DMS79 treated with DMSO at 0.1 percent for 48 hours (cell line): ENCODE measurements around the gene EIF4H.
"Not testable (repeated sequence)": the region's sequence is repeated elsewhere in the genome, so short reads cannot be mapped to it uniquely, and the experiment has no call there.

ENCODE experiments used
- DNase-seq: peaks from one replicate; lab custom pipeline; 2025; lab: John Stamatoyannopoulos, UW

EIF4H gene

DNA sequence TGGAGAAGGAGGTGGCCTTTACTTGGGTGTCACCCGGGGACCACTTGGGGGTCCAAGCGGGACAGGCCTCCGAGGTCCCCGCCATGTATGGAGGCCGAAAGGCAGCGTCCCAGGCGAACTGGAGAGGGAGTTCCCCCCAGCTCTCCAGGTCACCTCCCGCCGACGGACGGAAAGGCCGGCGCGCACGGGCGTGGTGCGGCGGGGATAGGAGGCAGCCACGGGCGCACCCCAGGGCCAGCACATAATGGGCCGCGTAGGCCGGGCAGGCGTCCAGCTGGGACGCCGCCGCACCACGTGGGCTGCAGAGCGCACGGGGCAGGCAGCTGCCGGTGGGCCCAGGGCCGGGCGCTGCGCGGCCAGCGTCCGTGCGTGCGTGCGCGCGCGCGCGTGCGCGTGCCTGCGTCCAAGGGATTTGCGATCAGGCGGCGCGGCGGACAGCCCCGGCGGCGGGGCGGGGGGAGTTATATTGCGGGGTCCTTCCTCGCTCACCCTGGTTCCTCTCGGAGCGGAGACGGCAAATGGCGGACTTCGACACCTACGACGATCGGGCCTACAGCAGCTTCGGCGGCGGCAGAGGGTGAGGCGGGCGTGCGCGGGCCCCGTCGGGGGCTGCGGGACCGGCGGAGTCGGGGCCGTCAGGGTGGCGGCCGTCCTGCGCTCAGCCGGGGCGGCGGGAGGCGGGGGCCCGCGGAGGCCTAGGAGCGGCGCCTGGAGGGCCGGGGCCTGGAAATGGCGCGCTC, at the start of gene EIF4H:
Gene EIF4H (plus strand): TSS at position 491 of the 740 bp plus-strand sequence. CDS start 28 bp downstream, at position 519.
- DNase-seq = peak; percentile 86

DNA sequence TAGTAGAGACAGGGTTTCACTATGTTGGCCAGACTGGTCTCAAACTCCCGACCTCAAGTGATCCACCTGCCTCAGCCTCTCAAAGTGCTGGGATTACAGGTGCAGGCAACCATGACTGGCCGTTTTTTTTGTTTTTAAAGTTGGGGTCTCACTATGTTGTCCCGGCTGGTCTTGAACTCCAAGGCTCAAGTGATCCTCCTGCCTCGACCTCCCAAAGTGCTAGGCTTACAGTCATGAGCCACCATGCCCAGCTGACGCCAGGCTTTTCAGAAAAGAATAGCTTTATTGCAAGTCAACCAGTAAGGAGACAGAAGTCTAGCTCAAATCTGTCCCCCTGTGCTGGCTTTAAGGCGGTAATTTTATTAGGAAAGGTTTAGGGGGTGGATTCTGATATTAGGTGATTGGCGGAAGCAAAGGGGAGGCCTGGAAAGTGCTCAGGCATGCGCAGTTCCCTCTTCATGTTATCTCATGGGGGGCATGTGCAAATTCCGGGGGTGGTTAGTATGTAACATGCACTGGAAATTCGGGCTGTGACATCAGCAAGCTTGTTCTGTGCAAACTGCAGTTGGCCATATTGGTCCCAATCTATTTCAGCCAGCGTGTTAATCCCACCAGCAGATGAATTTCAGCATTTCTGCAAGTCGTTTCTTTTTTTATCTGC, 47.8 kb upstream of the EIF4H start:
- DNase-seq = no peak

DNA sequence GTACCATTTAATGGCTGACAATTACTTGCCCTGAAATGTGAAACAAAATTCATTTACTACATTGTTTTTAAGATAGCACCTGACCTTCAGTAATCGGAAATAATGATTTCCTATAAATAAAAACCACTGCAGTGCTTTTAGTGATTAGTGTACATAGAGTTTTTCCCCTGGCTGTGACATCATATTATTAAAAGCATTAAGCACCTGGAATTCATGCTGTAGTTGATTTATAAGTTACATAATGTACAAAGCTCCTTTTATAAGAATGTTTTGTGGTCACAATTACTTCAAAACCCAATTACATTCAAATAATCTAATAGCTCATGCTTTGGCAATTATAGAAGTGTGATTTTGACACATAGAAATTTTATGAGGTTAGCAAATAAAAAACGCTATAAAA, 44.3 kb upstream of the EIF4H start:
- DNase-seq = no peak

DNA sequence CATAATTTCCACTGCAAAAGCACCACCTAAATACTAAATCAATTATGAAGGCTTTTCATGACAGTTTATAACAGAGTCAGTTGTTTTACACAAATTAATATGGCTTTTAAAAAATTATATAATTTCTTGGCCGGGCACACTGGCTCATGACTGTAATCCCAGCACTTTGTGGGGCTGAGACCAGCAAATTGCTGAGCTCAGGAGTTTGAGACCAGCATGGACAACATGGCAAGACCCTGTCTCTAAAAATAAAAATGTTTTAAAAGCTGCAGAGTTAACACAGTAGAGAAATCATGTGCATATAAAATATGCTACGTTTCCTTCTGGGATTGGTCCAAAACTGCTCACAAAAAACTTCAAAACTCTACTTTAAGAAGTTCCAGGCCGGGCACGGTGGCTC, 43.6 kb upstream of the EIF4H start:
- no peak for DNase-seq

- DNase-seq = no peak
Measured at GRCh38 chr7:74134117-74134620, 40.0 kb upstream of the EIF4H start.

DNA sequence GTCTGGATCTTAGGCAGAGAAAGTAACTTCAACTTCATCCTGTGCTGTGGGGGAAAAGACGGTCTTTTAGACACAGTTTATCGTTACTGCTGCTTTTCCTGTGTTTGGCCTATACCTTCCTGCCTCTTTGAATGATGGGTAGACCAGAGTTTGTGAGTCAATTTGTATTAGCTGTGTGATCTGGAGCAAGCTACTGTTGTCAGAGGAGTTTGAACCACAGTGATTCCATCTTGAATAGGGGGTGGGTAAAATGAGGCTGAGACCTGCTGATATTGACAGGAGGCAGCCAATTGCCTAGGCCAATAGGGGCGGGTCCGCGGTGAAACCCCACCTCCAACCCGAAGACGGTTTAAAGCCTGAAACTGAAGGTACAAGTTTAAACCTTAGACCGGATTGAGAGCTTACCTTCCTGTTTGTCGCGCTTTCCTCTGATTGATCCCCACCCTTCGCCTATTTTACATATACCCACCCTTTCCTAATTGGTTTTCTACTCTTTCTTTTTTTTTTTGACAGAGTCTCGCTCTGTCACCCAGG, 35.8 kb upstream of the EIF4H start:
- DNase-seq = no peak

GRCh38 chr7:74138945-74139843, 35.0 kb upstream of the EIF4H start:
- no peak for DNase-seq

DNA sequence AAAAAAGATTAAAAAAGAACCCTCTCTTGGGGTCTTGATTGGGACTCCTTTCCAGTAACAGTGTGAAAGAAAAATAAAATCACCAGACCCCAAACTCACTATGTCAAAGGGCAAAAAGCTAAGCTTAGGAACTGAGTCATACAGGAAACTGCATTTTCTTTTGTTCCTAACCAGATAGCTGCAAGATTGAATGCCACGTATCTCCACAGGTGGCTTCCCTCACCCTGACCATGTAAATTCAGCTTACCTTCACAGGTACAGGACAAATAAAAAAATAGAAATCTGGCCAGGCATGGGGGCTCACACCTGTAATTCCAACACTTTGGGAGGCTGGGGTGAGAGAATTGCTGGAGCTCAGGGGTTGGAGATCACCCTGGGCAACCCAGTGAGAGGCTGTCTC, 32.5 kb upstream of the EIF4H start:
- DNase-seq = no peak

DNA sequence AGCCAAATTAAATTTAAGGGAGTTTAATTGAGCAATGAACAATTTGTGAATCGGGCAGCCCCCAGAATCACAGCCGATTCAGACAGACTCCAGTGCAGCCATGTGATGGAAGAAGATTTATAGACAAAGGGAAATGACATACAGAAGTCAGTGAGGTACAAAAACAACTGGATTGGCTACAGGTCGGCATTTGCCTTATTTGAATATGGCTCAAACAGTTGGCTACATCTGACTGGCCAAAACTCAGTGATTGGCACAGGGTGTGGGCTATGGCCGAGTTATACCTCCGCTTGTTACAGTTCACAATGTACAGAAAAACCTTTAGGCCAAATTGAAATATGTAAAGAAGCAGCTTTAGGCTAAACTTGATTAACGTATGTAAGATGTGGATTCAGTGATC, 30.8 kb upstream of the EIF4H start:
- no peak for DNase-seq

DNA sequence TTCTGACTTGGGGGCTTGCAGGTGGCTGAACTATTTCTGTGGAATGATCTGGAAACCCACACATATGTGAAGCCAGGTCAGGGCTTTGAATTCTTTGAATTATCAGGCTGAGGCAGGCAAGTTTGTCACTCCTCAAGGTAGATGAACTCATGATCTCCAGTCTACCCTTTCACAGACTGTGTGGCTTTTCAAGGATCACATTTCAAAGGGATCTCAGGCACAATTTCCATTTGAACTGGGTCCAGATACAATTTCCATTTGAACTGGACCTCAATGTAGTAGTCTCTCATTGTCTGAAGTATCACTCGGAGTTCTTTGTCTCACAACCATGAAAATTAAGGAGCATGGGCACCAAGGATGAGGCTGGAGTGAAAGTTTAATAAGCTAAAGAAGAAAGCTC, 25.7 kb upstream of the EIF4H start:
- no peak for DNase-seq

- DNase-seq = no peak
Measured at GRCh38 chr7:74149071-74149470, 25.1 kb upstream of the EIF4H start.

- no peak for DNase-seq
Measured at GRCh38 chr7:74149603-74150002, 24.6 kb upstream of the EIF4H start.

GRCh38 chr7:74153736-74154135, 20.4 kb upstream of the EIF4H start:
- DNase-seq = no peak

DNA sequence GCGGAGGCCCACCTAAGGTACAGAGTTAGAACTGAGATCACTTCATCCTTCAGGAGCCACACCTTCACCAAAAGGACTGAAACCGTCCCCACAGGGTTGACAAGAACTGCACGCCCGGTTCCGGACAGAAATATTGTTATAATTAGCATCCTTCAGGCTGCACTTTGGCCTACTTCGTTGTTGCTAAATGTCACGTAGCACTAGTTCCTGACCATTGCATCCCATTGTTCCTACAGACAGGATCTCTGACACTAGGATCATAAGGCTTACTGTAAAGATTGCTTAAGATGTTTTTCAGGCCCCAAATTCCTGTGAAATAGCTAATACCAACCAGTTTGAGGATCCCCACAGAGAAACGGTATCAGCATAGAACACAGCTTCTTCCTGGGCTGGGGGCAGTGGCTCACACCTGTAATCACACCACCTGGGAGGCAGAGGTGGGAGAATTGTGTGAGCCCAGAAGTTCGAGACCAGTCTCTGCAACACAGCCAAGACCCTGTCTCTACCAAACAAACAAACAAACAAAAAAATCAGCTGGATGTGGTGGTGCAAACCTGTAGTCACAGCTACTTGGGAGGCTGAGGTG, 18.3 kb upstream of the EIF4H start:
- DNase-seq = no peak

- DNase-seq = no peak
Measured at GRCh38 chr7:74157605-74158004, 16.6 kb upstream of the EIF4H start.

GRCh38 chr7:74164985-74165456, 9.1 kb upstream of the EIF4H start:
- DNase-seq = no peak

GRCh38 chr7:74165867-74166593, 8.1 kb upstream of the EIF4H start:
- no peak for DNase-seq

DNA sequence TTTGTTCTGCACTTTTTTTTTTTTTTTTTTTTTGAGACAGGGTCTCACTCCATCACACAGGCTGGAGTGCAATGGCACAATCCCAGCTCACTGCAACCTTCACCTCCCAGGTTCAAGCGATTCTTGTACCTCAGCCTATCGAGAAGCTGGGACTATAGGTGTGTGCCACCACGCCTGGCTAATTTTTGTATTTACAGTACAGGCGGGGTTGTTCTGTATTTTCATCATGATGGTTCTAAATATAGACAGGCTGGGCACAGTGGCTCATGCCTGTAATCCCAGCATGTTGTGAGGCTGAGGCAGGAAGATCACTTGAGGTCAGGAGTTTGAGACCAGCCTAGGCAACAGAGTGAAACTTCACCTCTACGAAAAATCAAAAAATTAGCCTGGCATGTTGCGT, 6.8 kb upstream of the EIF4H start:
- DNase-seq = not testable (repeated sequence)

- DNase-seq = peak; percentile 64
Measured at GRCh38 chr7:74173074-74173473, 1.1 kb upstream of the EIF4H start.

- DNase-seq = peak; percentile 64
Measured at GRCh38 chr7:74173491-74173865, 678 bp upstream of the EIF4H start.

DNA sequence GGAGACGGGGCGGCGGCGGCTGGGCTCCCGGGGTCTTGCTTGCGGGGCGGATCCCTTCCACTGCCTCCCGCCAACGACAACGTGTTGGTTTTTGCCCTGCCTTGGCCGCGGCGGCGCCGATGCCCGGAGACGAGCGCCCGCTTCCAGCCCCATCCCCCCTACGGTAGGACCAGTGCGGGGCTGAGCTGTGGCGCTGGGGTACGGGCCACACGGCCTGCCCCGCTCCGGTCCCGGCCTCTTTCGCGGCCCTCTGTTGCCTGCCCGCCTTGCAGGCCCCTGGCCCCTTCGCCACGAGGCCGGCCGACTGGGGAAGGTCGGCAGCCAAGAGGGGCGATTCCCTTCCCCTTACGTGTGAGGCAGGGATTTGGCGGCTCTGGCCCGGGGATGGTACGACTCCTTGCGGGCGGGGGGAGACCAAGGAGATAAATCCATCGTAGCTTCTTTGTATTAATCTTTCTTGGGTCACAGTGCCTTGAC, 488 bp downstream of the EIF4H start:
- no peak for DNase-seq
